Activated T-helper 1 cell treated with Interleukin-2 at 50 U/mL for 16 hours (primary cell): Measurements from ENCODE around the gene CFAP410.
A peak's percentile ranks its signal among the peaks of the same experiment; 100 is the strongest.
"Not testable (repeated sequence)": the region's sequence is repeated elsewhere in the genome, so short reads cannot be mapped to it uniquely, and the experiment has no call there.

ENCODE experiments used
- DNase-seq: peaks from one replicate; pipeline ENCODE4 v3.0.0-alpha.2; 2020; ENCODE audit warnings: low read depth

The CFAP410 gene

DNA sequence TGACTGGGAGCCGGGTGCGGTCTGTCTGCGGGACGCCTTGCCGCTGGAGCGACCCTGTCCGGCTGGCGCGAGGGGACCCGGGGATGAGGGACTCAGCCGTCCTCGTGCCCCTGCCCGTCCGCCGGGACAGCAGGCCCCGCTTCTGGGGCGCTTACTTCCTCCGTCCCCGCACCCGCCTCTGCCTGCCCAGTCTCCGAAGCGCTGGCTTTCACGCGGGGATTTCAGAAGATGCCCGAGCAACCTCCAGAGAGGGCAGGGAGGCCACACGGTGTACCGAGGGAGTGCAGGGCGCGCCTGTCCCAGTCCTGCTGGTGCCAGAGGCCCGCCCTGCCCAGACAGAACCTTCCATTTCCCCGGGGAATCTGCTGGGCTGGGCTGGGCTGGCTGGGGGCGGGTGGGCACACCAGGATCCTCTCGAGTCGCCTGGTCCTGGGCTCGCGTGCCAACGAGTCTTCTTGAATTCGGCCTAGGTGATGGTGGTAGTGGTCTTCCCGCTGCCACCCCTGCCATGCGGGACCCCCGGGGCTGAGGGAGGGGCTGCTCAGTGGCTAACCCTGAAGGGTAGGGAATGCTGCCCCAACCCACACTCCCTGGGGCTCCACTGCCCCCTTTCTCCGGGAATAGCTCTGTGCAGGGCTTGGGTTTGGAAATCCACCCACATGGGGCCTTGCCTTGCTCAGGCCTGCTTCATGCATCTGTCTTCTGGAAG is 11.7 kb upstream of the CFAP410 start:
- DNase-seq = no peak

DNA sequence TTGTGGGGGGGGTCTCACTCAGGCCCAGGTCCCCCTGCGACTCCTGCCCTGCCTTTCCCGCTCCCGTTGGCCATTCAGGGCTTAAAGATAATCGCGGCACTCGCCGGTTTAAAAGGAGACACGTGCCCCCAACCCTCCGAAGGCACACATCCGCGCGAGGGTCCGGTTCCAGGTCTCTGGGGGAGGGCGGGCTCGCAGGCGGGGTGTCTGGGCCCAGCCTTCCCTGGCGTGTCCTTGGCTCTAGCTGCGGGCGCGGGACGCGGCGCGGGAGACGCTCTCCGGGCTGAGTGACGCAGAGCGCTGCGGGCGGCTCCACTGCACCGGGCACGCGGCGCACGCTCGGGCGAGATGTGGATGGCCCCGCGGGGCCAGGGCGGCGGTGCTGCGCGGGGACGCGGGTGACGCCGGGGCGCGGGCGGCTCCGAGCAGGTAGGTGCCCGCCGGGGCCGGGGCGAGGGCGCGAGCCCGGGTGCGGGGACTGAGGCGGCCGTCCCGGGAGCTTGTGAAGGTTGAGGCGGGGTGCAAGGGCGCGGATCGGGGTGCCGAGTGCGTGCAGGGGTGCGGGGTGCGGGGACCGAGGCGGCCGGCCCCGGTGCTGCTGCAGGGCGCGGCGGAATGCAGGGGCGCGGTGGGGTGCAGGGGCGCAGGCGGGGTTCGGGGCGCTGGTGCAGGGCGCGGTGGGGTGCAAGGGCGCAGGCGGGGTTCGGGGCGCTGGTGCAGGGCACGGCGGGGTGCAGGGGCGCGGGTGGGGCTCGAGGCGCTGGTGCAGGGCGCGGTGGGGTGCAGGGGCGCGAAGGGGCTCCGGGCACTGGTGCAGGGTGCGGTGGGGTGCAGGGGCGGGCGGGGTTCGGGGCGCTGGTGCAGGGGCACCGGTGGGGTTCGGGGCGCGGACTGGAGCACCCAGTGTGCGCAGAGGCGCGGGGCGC is 10.9 kb upstream of the CFAP410 start:
- no peak for DNase-seq

DNA sequence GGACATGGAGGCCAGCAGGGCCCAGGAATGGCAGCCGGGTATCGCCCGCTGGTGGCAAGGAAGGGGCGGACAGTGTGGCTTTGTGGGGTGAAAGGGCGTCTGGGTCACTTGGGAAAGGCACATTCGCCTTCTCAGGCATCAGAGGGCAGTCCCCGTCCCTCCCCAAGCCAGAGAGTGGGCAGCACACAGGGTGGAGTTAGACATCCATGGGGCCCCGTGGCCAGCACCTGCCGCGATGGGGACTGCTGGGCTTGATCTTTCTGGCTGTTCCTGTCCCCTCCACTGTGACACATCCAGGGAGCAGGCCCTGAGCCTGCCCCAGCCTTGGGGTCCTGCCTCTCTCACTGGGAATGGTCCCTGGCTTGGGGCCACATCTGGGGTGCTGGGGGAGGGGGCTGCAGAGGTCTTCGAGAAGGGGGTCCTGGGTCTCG is 10.2 kb upstream of the CFAP410 start:
- DNase-seq = no peak

DNA sequence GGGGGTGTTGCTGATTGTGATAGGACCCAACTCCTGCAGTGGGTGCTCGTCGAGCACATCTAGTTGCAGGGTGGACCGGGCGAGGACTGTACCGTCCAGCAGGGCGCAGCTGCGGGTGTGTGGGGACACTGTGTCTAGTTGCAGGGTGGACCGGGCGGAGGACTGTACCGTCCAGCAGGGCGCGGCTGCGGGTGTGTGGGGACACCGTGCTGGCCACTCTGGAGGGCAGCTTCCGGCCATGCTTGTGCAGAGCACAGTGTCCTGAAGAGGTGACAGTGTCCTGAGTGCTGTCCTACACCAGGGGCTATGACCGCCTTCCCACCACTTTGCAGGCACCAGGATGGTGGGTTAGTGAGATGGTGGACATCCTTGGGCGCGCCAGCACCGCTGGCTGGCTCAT is 9.7 kb upstream of the CFAP410 start:
- DNase-seq = no peak

DNA sequence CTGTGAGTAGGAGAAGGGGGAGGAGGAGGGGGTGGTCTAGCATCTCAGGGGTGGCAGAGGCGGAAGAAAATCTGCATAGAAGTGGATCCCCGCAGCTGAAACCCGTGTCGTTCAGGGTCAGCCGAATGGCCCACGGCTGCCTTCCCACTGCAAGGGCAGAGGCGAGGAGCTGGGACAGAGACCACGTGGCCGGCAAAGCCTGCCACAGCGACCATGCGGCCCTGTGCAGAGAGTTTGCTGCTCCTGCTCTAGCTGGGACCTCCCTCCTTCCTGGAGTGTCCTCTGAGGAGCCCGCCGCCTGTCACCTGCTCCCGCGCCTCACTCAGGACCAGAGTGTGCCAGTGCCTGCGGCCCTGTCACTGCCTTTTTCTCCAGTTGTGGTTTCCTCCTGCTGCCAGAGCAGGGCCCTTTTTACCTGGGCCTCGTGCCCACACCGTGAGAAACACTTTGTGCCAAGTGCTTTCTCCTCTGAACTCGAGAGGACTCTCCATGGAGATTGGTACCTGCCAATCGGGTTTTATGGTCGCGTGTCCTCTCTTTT is 8.8 kb upstream of the CFAP410 start:
- DNase-seq = no peak

DNA sequence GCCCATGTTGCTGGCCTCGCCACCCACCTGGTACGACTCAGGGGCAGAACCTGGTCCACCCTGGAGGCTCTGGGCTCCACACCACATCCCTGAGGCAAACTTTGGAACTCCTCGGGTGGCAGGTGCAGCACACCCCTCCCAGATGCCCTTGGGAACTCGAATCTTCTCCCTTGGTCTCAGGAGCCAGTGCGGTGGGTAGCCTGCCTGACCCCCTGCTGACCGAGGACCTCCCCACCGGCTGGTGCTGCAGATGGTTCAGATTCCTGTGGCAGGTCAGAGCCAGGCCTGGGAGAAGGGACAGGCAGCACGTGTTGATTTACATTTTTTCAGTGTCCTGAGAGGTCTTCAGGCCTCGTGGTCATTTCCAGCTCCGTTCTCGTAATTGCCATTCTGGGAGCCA is 6.3 kb upstream of the CFAP410 start:
- DNase-seq = no peak

DNA sequence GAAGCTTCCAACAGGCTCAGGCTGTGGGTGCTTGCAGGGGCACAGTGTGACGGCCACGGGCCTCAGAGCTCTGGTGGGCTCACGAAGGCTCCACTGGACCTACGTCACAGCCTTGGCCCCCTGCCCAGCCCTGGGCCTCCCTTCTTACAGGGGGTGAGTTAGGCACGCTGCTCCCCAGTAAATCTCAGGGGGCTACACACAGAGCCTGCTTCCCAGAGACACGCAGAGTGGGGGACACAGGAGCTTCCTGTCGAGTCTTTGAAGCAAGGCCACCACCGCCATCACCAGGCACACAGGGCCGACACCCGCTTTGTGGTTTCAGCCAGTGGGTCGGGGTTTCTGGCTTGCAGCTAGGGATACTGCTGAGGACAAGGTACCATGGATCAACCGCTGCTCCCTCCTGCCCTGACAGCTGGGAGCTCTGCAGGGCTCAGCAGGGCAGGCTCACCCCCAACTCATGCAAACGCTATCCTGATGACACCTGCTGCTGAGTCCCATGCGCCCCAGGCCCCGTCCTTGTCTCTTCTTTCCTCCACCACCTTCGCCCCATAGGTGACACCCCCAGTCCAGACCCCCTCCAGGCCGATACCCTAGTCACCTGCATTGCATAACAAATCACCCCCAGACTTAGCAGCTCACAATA is 5.5 kb upstream of the CFAP410 start:
- DNase-seq = no peak

DNA sequence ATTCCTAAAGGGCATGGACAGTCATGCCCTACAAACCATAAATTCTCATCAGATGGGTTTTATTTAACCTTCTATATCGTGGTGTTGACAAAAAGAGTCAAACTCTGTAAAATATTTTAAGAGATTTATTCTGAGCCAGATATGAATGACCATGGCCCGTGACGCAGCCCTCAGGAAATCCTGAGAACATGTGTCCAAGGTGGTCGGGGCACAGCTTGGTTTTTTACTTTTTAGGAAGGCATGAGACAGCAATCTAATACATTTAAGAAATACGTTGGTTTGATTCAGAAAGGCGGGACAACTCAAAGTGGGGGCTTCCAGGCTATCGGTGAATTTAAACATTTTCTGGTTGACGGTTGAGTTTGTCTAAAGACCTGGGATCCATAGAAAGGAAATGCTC is 3.8 kb upstream of the CFAP410 start:
- DNase-seq = not testable (repeated sequence)

DNA sequence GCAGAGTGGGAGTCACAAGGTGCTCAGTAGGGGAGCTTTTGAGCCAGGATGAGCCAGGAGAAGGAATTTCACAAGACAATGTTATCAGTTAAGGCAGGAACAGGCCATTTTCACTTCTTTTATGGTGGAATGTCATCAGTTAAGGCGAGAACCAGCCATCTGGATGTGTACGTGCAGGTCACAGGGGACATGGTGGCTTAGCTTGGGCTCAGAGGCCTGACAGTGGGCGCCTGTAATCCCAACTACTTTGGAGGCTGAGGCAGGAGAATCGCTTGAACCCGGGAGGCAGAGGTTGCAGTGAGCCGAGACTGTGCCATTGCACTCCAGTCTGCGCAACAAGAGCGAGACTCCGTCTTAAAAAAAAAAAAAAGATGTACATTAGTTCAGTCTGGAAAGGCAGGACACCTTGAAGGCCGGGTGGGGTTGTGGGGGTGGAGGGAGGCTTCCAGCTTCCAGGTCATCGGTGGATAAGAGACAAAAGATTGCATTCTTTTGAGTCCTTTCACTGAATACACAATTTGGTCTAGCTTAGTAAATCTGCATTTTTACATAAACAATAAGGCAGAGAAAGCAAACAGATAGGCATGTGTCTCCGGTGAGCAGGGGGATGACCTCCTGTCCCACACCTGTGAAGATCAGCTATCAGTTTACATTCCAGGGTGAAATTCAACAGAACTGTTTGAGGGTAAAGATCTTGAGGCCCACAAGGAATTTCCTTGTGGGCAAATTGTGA is 2.7 kb upstream of the CFAP410 start:
- not testable (repeated sequence) for DNase-seq

DNA sequence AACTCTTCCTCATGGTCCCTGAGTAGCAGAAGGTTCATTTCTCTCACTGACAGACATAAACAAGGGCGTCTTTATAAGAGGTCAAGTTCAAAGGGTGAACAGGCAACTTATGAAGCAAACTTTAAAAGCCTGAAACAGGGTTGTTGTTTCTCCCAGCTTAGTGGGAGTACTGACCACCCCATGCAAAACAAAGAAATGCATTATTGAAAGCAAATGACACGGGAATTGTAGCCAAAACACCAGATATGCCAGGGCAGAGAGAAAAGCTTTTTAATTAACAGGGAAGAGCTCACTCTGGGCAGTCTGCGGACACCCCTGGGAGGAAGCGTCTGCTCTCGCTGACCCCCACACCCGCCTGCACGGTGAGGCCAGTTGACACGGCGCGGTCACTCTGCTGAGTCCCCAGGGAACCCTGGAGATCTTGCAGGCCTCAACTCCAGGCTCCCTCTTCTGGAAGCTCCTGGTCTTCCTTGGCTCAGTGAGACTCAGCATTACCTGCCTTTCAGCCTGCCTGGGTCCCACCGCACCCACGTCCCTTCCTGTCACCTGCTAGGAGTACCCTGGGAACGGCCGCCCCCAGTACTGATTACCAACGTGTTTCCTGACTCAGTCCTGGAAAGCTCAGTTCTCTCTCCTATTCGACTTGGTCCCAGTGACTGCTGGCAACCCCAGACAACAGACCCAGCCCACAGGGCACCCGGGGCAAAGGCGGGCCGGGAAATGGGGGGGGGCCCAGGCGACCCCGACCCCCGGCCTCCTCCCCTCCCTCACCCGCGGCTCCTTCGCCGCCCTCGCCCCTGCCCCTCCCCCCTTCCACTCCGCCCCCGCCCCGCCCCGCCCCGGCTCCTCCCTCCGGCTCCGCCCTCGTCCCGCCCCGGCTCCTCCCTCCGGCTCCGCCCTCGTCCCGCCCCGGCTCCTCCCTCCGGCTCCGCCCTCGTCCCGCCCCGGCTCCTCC is 972 bp downstream of the CFAP410 start:
- peak; percentile 15 for DNase-seq

DNA sequence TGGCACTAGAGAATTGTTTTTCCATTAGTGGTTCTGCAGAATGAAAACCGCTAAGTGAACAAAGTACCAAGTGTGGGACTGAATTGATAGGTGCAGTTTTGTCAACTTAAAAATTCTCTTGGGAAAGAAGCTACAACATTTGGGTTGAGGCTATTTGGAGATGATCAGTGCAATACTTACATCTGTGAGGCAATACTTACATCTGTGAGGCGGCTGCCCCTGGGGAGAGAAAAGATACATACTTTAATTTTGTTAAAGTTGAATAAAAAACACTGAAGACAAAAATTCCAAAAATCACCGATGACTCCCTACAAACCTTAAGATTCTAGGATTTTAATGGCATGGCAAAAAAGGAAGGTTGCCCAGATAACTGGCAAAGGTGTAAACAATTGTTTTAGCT is 1.7 kb downstream of the CFAP410 start:
- DNase-seq = no peak

DNA sequence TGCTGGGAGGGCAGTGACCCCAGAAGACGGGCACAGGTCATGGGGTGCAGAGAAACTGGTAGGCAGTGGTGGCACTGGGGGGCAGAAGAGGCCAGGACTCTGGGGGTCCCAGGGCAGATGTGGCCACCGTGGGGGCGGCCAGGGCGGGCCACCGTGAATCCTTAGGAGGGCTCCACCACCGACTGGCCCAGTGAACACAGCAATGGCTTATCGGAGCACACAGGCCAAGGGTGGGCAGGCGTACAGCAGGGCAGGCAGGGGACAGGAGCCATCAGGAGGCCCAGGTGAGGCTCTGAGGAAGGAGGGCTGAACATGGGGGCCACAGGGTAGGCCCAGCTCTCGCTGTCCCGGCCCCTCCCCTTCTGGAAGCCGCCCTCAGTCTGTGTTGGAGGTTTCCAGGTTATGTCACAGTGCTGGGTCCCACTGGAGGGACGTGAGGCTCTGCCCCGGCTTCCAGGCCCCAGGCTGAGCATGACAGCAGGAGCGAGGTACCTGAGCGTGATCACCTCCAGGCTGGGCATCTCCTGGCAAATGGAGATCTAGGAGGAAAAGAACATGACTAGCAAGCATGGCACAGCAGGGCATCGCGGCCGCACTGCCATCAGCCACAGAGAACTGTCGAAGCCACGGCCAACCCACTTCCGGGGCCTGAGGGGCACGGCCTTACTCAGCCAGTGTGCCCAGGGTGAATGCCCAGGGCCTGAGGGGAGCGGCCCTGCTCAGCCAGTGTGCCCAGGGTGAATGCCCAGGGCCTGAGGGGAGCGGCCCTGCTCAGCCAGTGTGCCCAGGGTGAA is 3.7 kb downstream of the CFAP410 start:
- DNase-seq = no peak

DNA sequence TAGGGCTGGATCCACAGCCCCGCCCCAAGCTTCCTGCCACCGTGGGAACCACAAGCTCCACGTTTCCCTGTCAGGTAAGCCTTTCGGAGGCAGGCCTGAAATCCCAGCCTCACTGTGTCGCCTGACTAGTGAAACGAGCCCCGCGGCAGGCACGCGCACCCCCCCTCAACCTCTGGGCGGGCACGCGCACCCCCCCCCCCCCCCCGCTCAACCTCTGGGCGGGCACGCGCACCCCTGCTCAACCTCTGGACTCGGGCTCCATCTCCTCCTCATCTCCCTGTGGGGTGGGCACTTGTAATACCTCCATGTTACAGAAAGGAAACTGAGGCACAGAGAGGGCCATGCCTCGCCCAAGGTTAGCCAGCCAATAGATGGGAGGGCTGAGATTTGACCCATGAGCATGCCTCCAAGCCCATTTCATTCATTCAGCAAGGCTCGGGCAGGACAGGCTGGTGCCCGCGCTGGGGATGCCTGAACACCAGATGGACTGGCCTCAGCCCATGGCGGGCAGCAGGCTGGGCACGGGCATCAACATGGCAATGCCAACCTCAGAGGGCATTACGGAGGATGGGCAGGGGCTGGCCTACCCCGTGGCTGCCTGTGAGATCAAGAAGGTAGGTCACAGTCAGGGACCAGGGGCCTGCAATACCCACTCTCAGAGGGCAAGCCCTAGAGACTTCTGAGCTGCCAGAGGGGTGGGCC is 4.7 kb downstream of the CFAP410 start:
- DNase-seq = no peak

DNA sequence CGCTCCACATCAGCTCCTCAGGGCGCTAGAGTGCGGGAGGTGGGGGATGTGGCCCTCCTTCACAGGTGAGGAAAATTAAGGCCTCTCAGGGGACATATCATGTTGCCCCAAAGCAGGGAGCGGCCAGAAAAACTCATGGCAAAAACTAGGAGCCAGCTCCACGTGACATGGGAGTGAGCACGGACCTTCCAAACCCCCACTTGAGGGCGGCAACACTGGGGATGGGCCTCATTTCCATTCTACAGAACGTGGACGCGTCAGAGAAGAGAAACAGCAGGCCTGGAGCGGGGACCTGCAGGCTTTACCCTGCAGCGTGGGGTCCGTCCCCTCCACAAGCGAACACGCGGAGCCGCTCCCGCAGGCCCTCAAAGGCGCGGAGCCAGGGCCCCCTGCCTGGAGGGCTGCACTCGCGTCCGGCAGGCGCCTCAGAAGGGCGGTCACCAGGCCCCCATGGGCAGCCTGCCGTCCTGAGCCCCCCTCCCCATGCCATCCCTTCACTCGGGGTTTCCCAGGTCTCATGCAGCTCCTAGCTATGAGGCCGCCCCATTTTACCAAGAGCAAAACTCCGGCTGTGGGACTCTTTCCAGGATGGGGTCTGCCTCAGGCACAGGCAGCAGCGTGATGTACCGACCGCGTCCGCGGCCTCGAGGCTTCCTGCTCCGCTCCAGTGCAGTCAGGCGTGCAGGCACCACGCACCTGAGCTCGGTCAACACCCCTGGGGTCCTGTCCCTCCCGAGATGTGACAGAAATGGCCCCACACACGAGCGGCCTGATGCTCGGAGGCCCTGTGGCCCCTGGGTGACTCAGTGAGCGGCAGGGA is 5.5 kb downstream of the CFAP410 start:
- no peak for DNase-seq

DNA sequence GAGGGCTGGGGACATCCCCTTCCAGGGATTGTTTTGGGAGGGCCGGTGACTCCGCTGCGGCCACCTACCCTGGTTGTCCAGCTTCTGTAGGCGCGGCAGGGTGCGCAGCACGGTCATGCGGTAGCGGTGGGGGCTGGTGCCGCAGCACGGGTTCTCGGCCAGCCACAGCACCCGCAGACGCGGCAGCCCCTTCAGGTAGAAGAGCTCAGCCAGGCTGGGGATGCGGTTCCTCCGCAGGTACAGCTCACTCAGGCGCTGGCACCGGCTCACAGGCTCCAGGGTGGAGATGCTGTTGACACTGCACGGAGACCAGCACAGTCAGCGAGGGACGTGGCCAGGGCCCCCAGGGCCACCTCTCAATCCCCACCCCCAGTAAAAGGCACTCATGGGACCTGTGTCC is 6.2 kb downstream of the CFAP410 start:
- DNase-seq = no peak

DNA sequence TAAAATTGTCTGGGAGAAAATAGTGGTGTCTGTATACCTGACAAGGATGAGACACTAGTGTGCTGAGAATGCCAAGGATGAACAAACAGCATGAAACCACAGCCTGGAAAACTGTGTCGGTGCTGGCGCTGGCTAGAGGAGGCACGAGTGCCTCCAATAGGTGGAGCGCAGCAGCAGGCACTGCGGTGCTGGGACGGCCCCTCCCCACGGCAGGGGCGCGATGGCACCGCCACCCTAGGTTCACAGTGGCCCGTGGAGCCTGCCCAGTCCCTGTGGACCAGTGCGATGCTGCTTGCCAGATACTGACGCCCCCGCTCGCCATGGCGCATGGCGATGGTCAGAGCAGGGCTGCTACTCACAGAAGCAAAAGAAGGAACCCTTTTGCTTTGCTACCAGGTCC is 6.8 kb downstream of the CFAP410 start:
- DNase-seq = no peak

DNA sequence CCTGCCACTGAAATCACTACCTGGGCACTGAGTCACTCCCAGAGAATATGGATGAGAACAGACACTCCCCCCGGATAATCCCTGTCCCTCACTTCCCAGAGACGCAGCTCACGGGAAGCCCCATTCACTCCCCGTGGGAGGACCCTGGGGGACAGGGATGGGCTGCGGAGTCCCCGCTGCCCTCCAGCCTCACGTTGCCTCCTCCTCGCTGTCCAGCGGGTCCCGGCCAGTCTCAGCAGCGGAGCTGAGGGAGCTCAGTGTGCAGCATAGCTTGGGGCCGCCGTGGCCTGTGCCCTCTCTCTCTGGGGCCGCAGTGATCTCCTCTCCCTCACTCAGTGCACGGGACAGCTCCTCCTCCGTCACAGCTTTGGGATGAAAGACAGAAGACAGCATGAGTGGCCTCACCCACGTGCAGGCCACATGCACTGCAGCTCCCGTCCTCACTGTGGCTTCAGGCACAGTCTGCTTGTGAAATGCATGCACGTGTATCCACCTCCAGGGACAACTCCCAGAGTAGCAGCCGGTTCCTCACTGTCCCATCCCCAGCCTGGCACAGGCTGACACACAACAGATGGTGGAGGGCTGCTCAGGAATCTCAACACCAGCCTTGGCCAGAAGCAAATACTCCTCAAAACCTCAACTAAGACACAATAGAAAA is 7.4 kb downstream of the CFAP410 start:
- DNase-seq = no peak

DNA sequence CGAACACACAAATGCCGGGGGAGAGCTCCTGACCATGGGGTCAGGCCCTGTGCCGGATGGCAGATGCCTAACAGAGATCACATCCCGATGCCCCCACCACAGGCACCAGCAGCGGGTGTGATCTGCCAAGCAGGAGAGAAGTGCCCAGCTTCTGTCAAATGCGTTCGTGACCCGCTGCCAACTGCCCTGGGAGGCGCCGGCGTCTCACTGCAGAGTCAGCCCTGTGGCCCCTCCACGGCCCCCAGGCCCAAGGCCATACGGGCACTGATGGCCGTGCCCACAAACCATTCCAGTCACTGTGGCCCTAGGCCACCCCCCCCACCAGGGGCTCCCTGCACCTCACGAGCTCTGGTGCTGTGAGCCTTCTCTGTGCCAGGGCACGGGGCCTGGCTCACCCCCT is 8.0 kb downstream of the CFAP410 start:
- DNase-seq = no peak
